Uterus (tissue), 2 donors: ENCODE measurements around the gene GLMP.

Source experiments
- CTCF ChIP-seq, 4 experiments: fragments of 200-600 bp in 2 of 4; fragments of 450-650 bp in 2 of 4; sonication (generic) in 2 of 4; IDR thresholded peaks; one replicate each; pipeline ENCODE4 v1.5.1; 2016 to 2019; ENCODE audit warnings: antibody characterized with exemption in 4 of 4, mild to moderate bottlenecking in 2 of 4, moderate library complexity in 1 of 4
- POLR2A ChIP-seq, 2 donors: fragments of 450-650 bp; IDR thresholded peaks; one replicate each; pipeline ENCODE4 v1.6.1; 2016; ENCODE audit warnings: antibody characterized with exemption in 2 of 2, mild to moderate bottlenecking in 1 of 2, moderate library complexity in 1 of 2

- TF ChIP-seq POLR2A (IDR thresholded peaks at IDR 0.05) = no peak
- no peak for TF ChIP-seq CTCF (IDR thresholded peaks at IDR 0.05)
Measured at GRCh38 chr1:156246781-156247459, 48.6 kb downstream of the GLMP start.
